Endothelial cell of umbilical vein (primary cell): ENCODE data around the gene TSPAN4. TPM values are rescaled to one million over a fixed set of nuclear protein-coding genes. Genes with fewer than 3 reads are reported as not detected.
A peak's percentile ranks its signal among the peaks of the same experiment; 100 is the strongest.

Experiments
- BruUV-seq: library from RNA; stranded (reverse); fragments of 400-500 nt; replicated peaks from 2 replicates; lab custom pipeline; 2021; lab: Mats Ljungman, UMichigan
- CTCF ChIA-PET: fragments of 300-600, 350-600 bp; sonication (Branson Sonifier 250); formaldehyde crosslinking; loops from one replicate; lab custom pipeline; 2021; ENCODE audit warnings: antibody characterized with exemption, inconsistent platforms; lab: Charles Lee
- POLR2A ChIA-PET: fragments of 300-600, 350-600 bp; sonication (Branson Sonifier 250); formaldehyde crosslinking; loops from one replicate; lab custom pipeline; 2021; ENCODE audit warnings: antibody characterized with exemption, inconsistent platforms; lab: Charles Lee
- DNase-seq: peaks from one replicate; pipeline ENCODE4 v3.0.0-alpha.2; 2011; ENCODE audit warnings: low read depth, low spot score
- FAIRE-seq: peaks from 2 replicates; lab custom pipeline; 2011; peaks lifted over from hg19 to GRCh38; lab: Jason Lieb, UNC
- H2AFZ ChIP-seq: 2 replicates; pipeline ENCODE4 v1.6.0; 2012; ENCODE audit warnings: low read depth, low read length, control low read depth, inconsistent platforms
- H3K27ac ChIP-seq: 2 replicates; pipeline ENCODE4 v1.5.1; 2011; ENCODE audit warnings: low read depth, mild to moderate bottlenecking, control low read depth, low read length, moderate library complexity; ENCODE audit not compliant: insufficient read depth
- H3K27me3 ChIP-seq, 2 experiments: 2 replicates each; pipeline versions ENCODE4 v1.6.0 to v1.6.1; 2011; ENCODE audit warnings: low read length in 2 of 2, mixed read lengths in 1 of 2; ENCODE audit not compliant: control insufficient read depth in 2 of 2, insufficient read depth in 2 of 2
- H3K36me3 ChIP-seq, 2 experiments: 2 replicates in 1 of 2; 3 replicates in 1 of 2; pipeline ENCODE4 v1.5.1; 2011; ENCODE audit warnings: low read length in 2 of 2, mild to moderate bottlenecking in 1 of 2, moderate library complexity in 1 of 2; ENCODE audit not compliant: control insufficient read depth in 2 of 2, insufficient read depth in 2 of 2; ENCODE audit errors: extremely low read depth in 1 of 2
- H3K4me1 ChIP-seq: 3 replicates; pipeline ENCODE4 v1.5.1; 2011; ENCODE audit warnings: mild to moderate bottlenecking, low read length; ENCODE audit not compliant: control insufficient read depth, insufficient read depth; ENCODE audit errors: extremely low read depth
- H3K4me2 ChIP-seq: 2 replicates; pipeline ENCODE4 v1.6.1; 2011; ENCODE audit warnings: low read length, control low read depth, mixed read lengths; ENCODE audit not compliant: insufficient read depth
- H3K4me3 ChIP-seq, 3 experiments: fragments of 200-600 bp in 1 of 3; sonication (generic), shearing (Covaris generic) in 1 of 3; replicated peaks in 1 of 3; 2 replicates each; pipeline ENCODE4 v1.5.1; 2011 to 2016; ENCODE audit warnings: control low read depth in 3 of 3, low read length in 3 of 3, mild to moderate bottlenecking in 2 of 3, inconsistent platforms in 1 of 3, low read depth in 1 of 3, moderate library complexity in 1 of 3; ENCODE audit not compliant: insufficient read depth in 1 of 3
- H3K79me2 ChIP-seq: 2 replicates; pipeline ENCODE4 v1.6.0; 2012; ENCODE audit warnings: low read length, inconsistent platforms; ENCODE audit not compliant: control insufficient read depth, insufficient read depth
- H3K9ac ChIP-seq: replicated peaks from 2 replicates; pipeline ENCODE3; 2011; ENCODE audit warnings: low read length, control low read depth; ENCODE audit not compliant: insufficient read depth; ENCODE audit errors: extremely low read depth
- H3K9me1 ChIP-seq: replicated peaks from 3 replicates; pipeline ENCODE4 v1.6.0; 2011; ENCODE audit warnings: mild to moderate bottlenecking, low read length; ENCODE audit not compliant: control insufficient read depth, insufficient read depth; ENCODE audit errors: extremely low read depth
- H3K9me3 ChIP-seq: replicated peaks from 2 replicates; pipeline ENCODE4 v1.5.1; 2012; ENCODE audit warnings: low read length, inconsistent platforms; ENCODE audit not compliant: control insufficient read depth, insufficient read depth
- H4K20me1 ChIP-seq: replicated peaks from 2 replicates; pipeline ENCODE3; 2011; ENCODE audit warnings: mild to moderate bottlenecking, low read length; ENCODE audit not compliant: control insufficient read depth, insufficient read depth; ENCODE audit errors: extremely low read depth
- CTCF ChIP-seq, 2 donors: IDR thresholded peaks; 1 replicate in 1 of 2; 2 replicates in 1 of 2; pipeline ENCODE4 v1.5.1; 2011; ENCODE audit warnings: low read length in 2 of 2, mild to moderate bottlenecking in 2 of 2, moderate library complexity in 2 of 2, control low read depth in 1 of 2, inconsistent platforms in 1 of 2, low read depth in 1 of 2; ENCODE audit not compliant: insufficient read depth in 1 of 2; ENCODE audit errors: extremely low read depth in 1 of 2
- EZH2 ChIP-seq: IDR thresholded peaks from 2 replicates; pipeline ENCODE4 v1.6.1; 2012; ENCODE audit warnings: borderline replicate concordance, low read depth, mild to moderate bottlenecking, moderate library complexity, low read length, inconsistent platforms; ENCODE audit not compliant: severe bottlenecking
- FOS ChIP-seq: IDR thresholded peaks from 2 replicates; pipeline ENCODE4 v1.6.1; 2011; ENCODE audit warnings: mild to moderate bottlenecking, low read length, moderate library complexity, borderline replicate concordance; ENCODE audit not compliant: insufficient read depth
- GATA2 ChIP-seq: IDR thresholded peaks from 2 replicates; pipeline ENCODE4 v1.7.0; 2011; ENCODE audit warnings: low read depth, mild to moderate bottlenecking, moderate library complexity, mixed read lengths, low read length; ENCODE audit not compliant: insufficient read length, insufficient read depth
- JUN ChIP-seq: IDR thresholded peaks from 2 replicates; pipeline ENCODE4 v1.6.1; 2011; ENCODE audit warnings: borderline replicate concordance, low read depth; ENCODE audit not compliant: insufficient read length, insufficient read depth
- MAX ChIP-seq: IDR thresholded peaks from 2 replicates; pipeline ENCODE4 v1.6.1; 2011; ENCODE audit not compliant: insufficient read depth, insufficient read length
- MYC ChIP-seq: IDR thresholded peaks from one replicate; pipeline ENCODE4 v1.6.1; 2011; ENCODE audit warnings: mild to moderate bottlenecking, low read depth, low read length
- POLR2A ChIP-seq: IDR thresholded peaks from 2 replicates; pipeline ENCODE4 v1.6.1; 2012; ENCODE audit warnings: low read depth, mild to moderate bottlenecking, control low read depth, low read length
- POLR2AphosphoS5 ChIP-seq: IDR thresholded peaks from 2 replicates; pipeline ENCODE4 v1.6.1; 2012; ENCODE audit warnings: low read depth, mild to moderate bottlenecking, control low read depth, low read length, moderate library complexity; ENCODE audit not compliant: insufficient read depth
- dilution Hi-C: fragments of 300-500 bp; cut with MboI; formaldehyde crosslinking; loops from one replicate; pipeline ENCODE4 v1.15.0; 2019; ENCODE audit warnings: low sequenced_read_pairs; ENCODE audit not compliant: extremely low pct_ligation_motif_present
- intact Hi-C: fragments of 100-400 bp; cut with micrococcal nuclease; formaldehyde crosslinking; loops from one replicate; pipeline ENCODE4 v1.10.0; 2022
- polyA plus RNA-seq, 4 experiments: library from polyadenylated mRNA; depleted of rRNA in 3 of 4; stranded (reverse) in 3 of 4; unstranded in 1 of 4; fragments of >200 nt; gene quantifications; 2 replicates each; pipeline versions ENCODE4 v1.2.1 to v1.2.3, GENCODE V29; 2011 to 2012; ENCODE audit warnings: missing spikeins in 1 of 4
- total RNA-seq: library from RNA; stranded (reverse); gene quantifications from 2 replicates; pipeline ENCODE4 v1.2.3, GENCODE V29; 2021

Gene TSPAN4
- total and polyA plus RNA-seq, 2 donors (not counting 3 experiments of a cell fraction or from before 2014, with no cell fraction given) = 114 to 199 TPM

- no TSS peak for BruUV-seq
- dilution Hi-C loops = no loop called here
- intact Hi-C loops = no loop called here
- H3K4me2 ChIP-seq = no peak overlapping the region
- no peak overlapping the region for H3K9ac ChIP-seq
- H2AFZ ChIP-seq = no peak overlapping the region
- no peaks in the 10 kb centered on the region for H3K27me3 ChIP-seq
- no peaks in the 10 kb centered on the region for H3K9me1 ChIP-seq
- no peaks in the 10 kb centered on the region for H3K9me3 ChIP-seq
- peaks cover 20% of the 10 kb centered on the region for H3K79me2 ChIP-seq
- TF ChIP-seq CTCF (IDR thresholded peaks at IDR 0.05; ENCODE audit: extremely low read depth in 1 of 2, insufficient read depth in 1 of 2, low read depth in 1 of 2, low read length in 2 of 2) (no peak), POLR2A (no peak), GATA2 (no peak), JUN (no peak), FOS (no peak), POLR2AphosphoS5 (no peak), MAX (no peak), EZH2 (no peak), MYC (no peak)
- ChIA-PET POLR2A (interaction anchor here (2.3 to 3.6 kb wide), 2 partner anchors 11 to 12 kb away, joined by 15 to 28 read pairs; partner anchors contain the start of genes PNPLA2, POLR2L and TSPAN4), CTCF (interaction anchor here (0.8 to 2.7 kb wide), 2 partner anchors 9 to 17 kb away, joined by 3 to 8 read pairs; no protein-coding TSS in a partner anchor)
- H3K27ac ChIP-seq = no peak overlapping the region
- peaks cover 0 to 4% of the 10 kb centered on the region in 2 experiments for H3K36me3 ChIP-seq
- no peak overlapping the region for H3K4me3 ChIP-seq
- no peaks in the 10 kb centered on the region for H4K20me1 ChIP-seq
- H3K4me1 ChIP-seq = peaks cover 57% of the 10 kb centered on the region
- no peak for FAIRE-seq
- DNase-seq = peak; percentile 39
These were observed 11.4 kb upstream of the TSPAN4 start for GRCh38 chr11:831118-831864.
